Stimulated activated CD8-positive, alpha-beta memory T cell treated with anti-CD3 and anti-CD28 coated beads, Interleukin-7, amount 100 ng/mL, for 4 hours (primary cell): Measurements from ENCODE around the gene PAOX.
"Not testable (repeated sequence)": the region's sequence is repeated elsewhere in the genome, so short reads cannot be mapped to it uniquely, and the experiment has no call there.

Experiments
- DNase-seq, 2 donors: peaks; one replicate each; pipeline ENCODE4 v3.0.0-alpha.2; 2020; ENCODE audit warnings: low read depth in 2 of 2

Gene PAOX

DNA sequence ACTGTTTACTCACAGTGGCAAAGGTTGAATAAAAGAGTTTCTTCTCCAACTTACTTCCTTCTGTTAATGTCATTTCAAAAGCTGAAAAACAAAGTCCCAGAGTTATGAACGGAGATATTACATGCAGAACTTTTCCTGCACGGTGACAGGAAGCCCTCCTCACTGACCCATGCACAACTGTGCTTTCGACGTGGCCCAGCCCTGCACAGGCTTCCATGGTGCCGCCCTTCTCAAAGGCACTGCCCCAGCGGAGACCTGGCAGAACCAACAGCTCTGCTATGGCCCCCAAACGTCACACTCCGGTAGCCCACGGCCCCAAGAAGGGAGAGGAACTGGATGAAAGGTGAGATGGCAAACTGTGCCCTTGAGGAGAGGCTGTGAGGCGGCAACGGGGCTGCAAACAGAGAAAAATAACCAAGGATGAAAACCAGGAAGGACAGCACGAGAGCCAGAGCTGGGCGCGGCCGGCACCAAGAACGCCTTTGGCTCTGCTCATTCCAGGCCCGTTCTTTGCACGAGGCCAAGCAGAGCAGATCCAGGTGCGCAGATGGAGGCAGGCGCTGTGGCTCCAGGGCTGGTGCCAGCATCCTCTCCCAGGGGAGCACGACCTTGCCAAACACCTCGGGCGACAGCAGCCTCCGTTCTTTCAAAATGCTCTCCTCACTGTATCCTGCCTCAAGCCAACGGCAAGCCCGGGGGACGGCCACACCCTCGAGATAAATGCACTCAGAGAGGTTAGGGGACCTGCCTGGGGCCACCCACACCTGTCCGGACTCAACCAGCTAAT is 14.2 kb upstream of the PAOX start:
- DNase-seq: no peak

DNA sequence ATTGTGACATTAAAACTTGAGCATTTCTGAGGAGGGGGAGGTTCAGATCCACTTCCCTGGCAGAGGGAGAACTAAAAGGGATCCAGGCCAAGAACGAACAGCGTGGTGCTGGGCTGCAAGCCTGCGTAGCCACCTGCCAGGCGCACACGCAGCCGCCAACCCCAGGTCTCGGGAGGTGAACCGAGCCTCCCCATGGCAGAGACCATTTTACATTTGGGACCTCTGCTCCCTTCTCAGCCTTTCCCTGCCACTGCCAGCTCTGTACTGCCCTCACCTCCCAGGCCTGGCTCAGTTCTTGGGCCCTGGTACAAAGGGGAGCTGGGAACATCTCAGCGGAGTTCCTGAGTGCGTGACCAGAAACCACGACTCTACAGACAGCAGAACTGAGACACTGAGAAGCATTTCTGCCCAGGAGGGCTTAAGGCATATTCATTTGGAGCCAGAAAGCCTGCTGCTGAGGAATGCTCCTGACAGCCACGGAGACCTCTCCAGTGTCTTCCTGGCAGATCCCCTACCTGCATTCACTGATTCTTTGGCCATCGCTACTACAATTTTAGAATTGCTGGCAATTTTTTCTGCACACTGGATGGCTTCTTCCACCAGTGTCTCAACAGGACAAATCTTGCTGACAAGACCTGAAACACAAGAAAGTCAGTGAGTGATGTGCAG is 13.5 kb upstream of the PAOX start:
- DNase-seq: no peak

DNA sequence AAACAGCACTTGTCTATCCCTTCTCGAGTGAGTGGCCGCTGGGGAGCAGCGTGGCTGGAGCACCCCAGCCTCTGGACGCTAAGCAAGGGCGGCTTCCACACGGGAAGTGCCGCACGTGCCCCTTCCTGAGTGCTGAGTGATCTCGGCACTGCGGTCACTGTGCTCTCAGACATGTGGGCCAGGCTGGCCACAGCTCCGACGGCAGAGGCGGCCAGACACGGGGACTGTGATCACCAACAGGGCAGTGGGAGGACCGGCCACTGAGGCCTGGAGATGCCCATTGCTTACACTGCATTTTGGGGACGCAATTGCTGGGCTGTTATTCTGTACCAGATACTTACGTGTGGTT is 13.0 kb upstream of the PAOX start:
- DNase-seq: no peak

DNA sequence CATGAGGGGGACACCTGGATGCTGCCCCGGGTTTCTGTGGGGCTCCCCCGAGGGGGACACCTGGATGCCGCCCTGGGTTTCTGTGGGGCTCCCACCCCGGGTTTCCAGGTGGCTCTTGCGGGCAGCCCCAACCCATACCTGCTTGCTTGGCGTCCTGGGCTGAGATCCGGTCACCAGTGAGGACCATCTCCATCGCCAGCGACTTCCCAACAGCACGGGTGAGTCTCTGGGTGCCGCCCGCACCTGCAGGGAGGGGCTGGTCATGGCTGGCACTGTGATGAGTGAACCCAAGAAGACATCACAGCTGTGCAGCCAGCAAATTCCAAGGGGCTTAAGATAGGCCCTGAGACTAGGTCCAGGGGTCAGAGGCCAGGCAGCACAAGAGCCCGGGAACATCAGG is 12.3 kb upstream of the PAOX start:
- DNase-seq: no peak

DNA sequence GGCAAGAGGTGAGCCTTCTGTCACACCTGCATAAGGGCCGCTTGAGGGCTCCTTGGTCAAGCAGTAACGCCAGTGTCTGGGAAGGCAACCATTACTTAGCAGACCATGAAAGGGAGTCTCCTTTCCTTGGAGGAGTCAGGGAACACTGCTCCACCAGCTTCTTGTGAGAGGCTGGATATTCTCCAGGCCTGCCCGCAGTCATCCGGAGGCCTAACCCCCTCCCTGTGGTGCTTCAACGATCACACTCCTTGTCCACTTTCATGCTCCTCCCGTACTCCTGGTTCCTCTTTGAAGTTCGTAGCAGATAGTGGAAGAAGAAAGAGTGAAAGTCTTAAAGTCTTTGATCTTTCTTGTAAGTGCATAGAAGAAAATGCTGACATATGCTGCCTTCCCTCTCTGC is 11.6 kb upstream of the PAOX start:
- DNase-seq: not testable (repeated sequence)

DNA sequence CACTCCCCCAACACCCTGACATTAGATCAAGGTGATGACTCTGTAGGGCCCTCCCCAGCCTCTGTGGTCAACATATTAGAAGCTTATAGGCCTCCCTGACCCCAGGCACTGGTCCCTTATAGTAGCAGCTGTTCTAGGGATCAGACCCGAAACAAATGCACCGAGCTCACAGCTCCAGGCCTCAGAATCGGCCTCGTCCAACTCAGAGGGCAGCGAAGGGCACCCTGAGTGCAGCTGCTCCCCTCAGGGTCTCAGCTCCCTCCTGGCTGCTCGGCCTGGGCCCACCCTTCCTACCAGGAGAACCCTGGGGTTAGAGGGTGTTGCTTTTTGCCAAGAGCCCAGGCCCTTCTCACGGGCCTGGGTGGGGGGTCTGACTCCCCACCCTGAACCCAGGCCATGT is 10.9 kb upstream of the PAOX start:
- DNase-seq: no peak

DNA sequence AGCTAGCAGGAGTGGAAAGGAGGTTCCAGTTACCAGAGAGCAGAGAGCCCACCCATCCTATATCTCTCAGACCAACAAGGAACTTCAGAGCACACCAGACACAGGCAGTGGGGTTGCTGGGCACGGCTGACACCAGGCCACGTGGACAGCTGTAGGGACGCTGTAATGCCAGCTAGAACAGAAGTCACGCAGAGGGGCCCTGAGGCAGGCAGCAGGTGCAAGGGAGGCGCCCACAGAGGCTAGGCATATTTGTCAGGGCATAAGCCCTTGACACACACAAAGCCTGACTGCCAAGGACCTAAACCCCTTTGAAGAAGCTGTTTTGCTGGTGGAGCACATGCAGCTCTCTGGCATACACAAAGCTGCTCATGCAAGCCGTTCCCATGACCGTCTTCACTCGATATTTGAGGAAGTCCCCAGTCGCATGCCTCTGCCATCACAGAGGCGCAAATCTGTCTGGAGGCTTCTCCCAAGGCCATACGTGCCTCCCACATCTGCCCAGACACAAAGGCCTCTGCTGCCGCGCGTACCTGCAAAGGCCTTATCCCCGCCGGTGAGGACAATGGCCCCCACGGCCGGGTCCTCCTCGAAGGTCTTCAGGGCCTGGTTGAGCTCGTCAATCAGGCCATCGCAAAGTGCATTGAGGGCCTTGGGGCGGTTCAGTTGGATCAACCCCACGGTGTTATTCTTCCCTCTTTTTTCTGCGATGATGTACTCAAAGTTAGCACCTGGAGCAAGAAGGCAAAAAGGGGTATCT is 8.9 kb upstream of the PAOX start:
- no peak for DNase-seq

DNA sequence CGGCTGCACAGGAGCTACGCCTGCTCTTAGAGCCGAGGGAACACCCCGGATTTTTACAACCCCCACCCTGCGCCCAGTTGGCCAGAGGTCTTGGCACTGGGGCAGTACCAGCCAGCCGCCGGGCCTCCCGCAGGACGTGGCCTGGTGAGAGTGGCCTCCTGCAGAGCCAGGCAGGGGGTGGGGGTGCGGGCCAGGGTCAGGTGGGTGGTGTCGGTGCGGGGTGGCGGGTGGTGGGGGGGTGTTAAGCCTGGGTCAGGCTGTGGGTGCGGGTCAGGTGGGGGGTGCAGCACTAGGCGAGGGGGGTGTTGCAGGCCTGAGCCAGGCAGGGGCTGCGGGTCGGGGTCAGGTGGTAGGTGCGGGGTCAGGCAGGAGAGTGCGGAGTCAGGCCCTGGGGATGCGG is 6.6 kb upstream of the PAOX start:
- DNase-seq: no peak

DNA sequence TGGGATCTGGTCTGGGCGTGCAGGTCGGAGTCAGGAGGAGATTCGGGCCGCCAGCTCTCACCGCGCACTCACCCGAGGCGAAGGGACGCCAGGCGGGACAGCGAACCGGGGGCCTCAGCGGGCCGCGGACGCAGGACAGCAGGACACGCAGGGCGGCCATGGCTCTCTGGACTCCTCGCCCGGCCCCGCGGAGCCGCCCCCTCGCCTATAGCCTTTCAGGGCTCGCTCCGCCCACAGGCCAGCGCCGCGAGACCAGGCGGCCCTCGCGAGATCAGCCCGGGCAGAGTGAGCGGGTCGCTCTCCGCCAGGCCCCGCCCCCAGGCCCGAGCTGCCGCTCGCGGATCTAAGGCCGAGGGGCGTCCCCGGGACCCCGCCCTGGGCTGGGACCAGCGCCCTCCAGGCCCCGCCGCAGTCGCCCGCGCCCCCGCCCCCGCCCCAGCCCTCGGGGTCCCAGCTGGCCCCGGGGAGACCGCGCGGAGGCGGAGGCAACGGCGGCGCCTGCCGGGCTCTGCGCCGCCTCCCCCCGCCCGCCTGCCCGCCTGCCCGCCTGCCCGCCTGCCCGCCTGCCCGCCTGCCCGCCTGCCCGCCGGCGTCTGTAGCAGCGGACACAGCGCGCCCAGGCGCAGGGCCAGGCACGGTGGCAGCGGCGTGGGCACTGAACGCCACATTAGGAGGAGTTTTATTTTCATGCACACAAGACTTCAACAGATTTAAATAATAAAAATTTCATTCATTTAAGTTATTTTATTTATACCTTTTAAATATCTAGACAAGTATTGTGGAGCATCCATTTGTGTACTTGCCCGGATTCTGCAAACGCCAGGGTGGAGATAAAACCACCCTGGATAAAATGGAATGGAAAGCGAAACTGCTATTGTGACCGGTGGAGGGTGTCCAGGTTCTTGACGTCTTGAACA is 5.6 kb upstream of the PAOX start, which contains the start of gene ECHS1:
TSS of gene ECHS1 (minus strand) at position 181 of the 917 bp plus-strand sequence. CDS start at position 160, 21 bp downstream.
- DNase-seq: peak; percentile 77 to 92

DNA sequence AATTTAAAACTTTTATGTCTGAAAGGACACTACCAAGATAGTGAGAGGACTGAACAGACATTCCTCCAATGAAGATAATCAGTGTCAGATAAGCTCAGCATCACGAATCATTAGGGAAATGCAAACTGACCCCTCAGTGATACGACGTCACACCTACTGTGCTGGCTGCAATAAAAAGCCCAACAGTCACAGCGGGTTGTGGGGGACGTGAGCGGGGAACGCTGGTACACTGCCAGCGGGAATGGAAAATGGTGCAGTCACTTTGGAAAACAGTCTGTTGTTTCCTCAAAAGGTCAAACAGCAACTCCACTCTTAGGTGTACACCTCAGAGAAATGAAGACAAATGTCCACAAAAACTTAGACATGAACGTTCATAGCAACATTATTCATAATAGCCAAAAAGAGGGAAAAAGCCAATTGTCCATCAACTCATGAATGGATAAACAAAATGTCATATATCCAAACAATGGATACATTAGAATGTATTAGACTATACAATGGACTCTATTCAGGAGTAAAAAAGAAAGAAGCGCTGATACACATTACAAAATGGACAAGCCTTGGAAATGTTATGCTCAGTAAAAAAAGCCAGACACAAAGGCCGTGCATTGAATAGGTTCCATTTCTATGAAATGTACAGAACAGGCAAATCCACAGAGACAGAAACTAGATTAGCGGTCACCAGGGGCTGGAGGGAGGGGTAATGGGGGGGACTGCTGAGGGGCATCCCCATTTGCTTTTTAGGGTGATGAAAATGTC is 3.5 kb upstream of the PAOX start:
- DNase-seq: no peak

DNA sequence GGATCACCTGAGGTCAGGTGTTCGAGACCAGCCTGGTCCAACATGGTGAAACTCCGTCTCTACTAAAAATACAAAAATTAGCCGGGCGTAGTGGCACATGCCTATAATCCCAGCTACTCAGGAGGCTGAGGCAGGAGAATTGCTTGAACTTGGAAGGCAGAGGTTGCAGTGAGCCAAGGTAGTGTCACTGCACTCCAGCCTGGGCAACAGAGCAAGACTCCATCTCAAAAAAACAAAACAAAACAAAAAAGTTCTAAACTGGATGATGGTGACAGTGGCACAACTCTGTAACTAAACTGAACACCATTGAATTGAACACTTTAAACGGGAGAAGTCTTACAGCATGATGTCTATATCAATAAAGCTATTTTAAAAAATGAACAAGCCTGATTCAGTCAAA is 2.9 kb upstream of the PAOX start:
- not testable (repeated sequence) for DNase-seq

DNA sequence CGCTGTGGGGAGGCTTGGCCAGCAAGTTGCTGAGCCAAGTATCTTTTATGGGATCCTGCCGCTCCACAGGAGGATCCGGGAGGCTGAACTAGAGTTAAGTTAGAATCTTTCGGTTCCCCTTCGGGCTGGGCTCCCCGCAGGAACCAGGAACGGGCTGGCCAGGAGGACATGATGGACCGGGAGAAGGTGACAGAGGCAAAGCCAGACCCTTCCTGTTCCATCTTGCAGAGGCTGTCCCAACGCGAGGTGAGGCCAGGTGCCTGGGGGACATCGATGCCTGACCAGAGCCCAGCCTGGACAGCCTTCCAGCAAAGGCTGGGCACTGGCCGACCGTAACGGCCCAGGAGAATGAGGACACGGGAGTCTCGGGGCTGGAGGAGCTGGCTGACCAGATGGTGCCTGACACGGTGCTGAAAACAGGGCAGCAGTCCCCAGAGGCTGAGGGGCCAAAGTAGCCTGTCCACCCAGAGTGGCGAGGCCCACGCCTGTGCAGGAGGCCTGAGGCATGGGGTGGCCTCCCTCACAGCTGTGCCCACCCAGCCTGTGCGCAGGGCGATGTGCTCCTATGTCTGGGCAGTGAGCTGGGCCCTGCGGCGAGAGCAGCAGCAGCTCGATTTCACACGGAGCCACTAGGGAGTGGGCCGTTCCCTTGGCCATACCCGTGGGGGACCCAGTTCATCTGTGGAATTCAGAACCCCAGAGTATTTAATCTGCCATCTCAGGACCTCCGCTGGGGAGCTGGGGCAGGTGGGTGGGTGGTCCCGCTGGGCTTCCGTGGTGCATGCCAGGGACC is 1.8 kb upstream of the PAOX start:
- DNase-seq: no peak

DNA sequence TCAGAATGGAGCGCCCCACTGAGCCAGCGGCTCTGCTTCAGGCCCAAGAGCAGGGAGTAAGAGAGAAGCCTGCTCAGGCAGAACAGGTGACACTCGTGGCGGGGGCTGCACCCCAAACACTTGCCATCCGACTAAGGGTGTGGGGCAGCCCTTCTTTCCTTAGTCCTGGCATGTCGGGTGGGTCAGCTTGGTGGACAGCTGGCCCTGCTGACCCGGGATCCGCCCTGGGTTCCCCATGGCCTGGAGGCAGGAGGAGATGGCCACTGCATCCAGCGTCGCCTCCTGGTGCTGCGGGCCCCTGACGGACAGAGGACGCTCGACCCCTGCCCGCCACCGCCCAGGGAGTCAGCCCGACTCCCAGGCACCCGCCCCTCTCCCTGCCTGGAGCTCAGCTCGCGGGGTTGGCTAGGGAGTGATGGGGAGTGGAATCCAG is 1.2 kb upstream of the PAOX start:
- no peak for DNase-seq

DNA sequence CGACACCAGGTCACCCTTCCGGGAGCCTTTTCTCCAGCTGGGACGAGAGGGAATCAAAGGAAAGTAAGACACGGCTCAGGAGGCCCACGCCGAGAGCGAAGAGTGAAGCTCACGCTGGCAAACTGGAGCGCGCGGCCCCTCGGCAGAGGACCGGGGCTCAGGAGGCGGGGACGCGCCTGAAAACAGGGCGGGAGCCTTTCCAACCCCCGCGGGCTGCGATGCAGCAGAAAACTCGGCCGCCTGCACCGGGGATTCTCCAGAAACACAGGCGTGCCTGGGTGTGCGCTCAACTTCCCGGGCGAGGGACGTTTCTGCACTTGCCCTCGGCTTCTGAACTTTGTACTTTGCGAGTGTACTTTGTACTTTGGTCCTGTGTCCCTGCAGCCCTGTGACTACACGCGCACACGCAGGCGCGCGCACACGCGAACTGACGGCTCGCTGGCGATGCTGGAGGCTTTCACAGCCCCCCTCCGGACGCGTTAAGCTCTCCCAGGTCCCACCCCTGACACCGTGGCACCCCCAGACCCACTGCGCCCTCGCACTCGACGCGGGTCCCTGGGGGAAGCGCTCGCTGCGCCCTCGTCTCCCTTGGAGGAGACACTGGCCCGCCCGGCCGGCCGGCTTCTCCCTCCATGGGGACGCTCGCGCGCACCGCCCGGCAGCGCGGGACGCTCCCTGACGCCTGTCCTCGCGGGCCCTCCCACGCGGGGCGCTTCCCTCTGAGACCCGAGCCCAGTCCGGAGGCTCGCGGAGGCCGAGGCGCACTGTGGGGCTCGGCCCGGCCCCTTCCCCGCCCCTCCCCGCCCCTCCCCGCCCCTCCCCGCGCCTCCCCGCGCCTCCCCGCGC is 588 bp upstream of the PAOX start:
- peak in 1 of 2 donors; percentile 51 for DNase-seq

DNA sequence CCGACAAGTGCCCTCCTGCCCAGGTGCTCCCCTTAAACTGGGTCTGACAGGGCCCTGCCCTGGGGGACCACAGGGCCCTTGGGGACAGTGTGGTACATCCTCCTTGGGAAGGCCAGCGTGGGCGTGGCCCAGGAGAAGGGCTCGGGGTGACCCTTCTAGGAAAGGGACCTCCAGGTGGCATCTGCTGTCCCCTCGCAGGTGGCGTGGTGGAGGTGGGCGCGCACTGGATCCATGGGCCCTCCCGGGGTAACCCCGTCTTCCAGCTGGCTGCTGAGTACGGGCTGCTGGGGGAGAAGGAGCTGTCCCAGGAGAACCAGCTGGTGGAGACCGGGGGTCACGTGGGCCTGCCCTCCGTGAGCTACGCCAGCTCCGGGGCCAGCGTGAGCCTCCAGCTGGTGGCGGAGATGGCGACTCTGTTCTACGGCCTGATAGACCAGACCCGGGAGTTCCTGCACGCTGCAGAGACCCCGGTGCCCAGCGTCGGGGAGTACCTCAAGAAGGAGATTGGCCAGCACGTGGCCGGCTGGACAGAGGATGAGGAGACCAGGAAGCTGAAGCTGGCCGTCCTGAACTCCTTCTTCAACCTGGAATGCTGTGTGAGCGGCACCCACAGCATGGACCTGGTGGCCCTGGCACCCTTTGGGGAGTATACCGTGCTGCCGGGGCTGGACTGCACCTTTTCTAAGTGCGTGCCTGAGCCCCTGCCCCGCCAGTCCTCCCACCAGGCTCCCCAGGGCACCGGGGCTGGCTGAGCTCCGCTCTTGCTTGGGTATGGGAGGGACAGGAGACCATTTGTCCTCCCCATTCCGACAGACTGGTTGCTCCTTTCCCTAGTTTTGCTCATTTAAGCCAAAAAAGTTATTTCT is 972 bp downstream of the PAOX start:
- DNase-seq: no peak

DNA sequence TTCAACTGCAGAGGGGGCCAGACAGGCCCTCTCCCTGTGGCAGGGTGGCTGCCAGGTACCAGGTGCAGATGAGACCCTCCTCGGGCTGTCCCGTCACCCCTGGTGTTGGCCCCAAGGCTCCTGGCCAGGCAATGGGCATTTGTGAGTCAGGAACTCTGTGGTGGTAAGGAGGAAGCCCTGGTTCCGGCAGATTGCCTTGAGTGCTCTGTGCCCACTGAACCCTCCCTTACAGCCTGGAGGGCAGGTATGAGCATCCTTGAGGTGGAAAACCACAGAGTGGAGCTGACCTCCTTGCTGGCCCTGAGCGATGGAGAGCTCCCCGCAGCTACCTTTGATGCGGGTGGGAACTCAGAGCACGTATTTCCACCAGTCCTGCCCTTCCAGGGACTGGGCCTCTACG is 2.0 kb downstream of the PAOX start:
- DNase-seq: no peak

DNA sequence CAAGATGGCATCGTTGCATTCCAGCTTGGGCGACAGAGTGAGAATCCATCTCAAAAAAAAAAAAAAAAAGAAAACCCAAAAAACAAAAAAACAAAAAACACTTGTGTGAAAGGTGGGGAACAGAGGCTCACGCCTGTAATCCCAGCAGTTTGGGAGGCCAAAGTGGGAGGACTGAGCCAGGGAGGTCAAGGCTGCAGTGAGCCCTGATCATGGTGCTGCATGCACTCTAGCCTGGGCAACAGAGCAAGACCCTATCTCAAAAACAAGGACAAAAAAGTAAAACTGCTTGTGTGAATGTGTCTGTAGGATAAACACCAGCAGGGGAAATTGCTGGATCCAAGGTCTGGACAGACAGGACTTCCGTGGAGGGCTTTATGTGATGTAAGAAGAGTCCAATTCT is 4.5 kb downstream of the PAOX start:
- DNase-seq: no peak

DNA sequence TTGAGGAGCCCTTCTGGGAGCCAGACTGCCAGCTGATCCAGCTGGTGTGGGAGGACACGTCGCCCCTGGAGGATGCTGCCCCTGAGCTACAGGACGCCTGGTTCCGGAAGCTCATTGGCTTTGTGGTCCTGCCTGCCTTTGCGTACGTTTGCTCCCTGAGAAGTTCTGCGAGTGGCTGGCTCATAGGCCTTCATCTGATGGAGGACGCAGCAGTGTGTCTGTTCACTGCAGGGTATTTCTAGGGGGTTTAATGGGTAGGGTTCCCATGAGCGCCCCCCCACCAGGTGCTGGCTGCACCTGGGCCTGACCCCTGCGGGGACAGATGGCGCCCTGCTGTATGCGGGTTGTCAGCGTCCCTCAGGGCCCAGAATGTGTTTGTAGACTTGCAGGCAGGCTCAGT is 5.0 kb downstream of the PAOX start:
- no peak for DNase-seq
